Stimulated activated memory B cell treated with anti-CD40 and anti-IgM and Interleukin-4, amounts not matched to agents 10 μg/mL and 1 μg/mL and 100 μg/mL, for 72 hours (primary cell): ENCODE data around the gene BRIX1.

Experiments
- ATAC-seq: fragments of 150-1000 bp; cut with Tn5 transposase; 2 replicates; pipeline ENCODE4 v1.10.0; 2021
- H3K27ac Mint-ChIP-seq: one replicate; pipeline ENCODE4 v1.8.0; 2022; ENCODE audit warnings: mild to moderate bottlenecking, mixed read lengths
- H3K27me3 Mint-ChIP-seq: one replicate; pipeline ENCODE4 v1.8.0; 2022; ENCODE audit warnings: mixed read lengths
- H3K36me3 Mint-ChIP-seq: one replicate; pipeline ENCODE4 v1.8.0; 2022; ENCODE audit warnings: mixed read lengths
- H3K4me1 Mint-ChIP-seq: one replicate; pipeline ENCODE4 v1.8.0; 2022; ENCODE audit warnings: mixed read lengths
- H3K4me3 Mint-ChIP-seq: one replicate; pipeline ENCODE4 v1.8.0; 2022; ENCODE audit warnings: mild to moderate bottlenecking, moderate library complexity, mixed read lengths
- H3K9me3 Mint-ChIP-seq: one replicate; pipeline ENCODE4 v1.8.0; 2022; ENCODE audit warnings: mixed read lengths

BRIX1 gene

GRCh38 chr5:34928267-34928666 is 12.8 kb downstream of the BRIX1 start:
- ATAC-seq: no peak
- H3K4me1 Mint-ChIP-seq: peaks cover 26% of the 10 kb centered on the region
- no peaks in the 10 kb centered on the region for H3K9me3 Mint-ChIP-seq
- H3K27ac Mint-ChIP-seq: no peak overlapping the region
- peaks cover 31% of the 10 kb centered on the region for H3K36me3 Mint-ChIP-seq
- H3K27me3 Mint-ChIP-seq: no peaks in the 10 kb centered on the region
- H3K4me3 Mint-ChIP-seq: no peak overlapping the region

DNA sequence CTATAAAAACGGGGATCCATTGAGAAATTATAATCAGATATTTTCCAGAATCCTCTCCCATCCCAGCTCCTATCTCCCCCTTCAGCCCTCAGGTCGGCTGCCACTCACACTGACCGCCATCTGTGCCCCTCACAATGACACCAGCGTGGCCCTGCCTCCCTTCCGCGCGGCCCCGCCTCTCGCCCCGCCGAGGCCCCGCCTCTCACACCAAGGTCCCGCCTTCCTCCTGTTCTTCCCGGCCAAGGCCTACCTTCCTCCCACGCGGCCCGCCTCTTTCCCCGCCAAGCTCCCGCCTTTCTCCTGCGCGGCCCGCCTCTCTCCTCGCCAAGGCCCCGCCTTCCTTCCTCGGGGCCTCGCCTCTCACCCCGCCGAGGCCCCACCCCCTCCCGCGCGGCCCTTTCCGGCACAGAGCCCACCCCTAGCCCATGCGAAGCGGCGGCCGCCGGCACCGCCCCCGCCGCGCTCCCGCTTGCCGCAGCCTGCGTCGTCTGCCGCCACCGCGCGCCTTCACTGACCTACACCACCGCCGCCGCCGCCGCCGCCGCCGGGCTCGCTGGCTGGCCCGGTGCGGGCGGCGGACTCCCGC is 13.7 kb downstream of the BRIX1 start, which contains the start of gene DNAJC21:
Gene DNAJC21 (plus strand): TSS at position 426 of the 586 bp plus-strand sequence. CDS start 261 bp downstream, outside the sequence.
- no peaks in the 10 kb centered on the region for H3K27me3 Mint-ChIP-seq

DNA sequence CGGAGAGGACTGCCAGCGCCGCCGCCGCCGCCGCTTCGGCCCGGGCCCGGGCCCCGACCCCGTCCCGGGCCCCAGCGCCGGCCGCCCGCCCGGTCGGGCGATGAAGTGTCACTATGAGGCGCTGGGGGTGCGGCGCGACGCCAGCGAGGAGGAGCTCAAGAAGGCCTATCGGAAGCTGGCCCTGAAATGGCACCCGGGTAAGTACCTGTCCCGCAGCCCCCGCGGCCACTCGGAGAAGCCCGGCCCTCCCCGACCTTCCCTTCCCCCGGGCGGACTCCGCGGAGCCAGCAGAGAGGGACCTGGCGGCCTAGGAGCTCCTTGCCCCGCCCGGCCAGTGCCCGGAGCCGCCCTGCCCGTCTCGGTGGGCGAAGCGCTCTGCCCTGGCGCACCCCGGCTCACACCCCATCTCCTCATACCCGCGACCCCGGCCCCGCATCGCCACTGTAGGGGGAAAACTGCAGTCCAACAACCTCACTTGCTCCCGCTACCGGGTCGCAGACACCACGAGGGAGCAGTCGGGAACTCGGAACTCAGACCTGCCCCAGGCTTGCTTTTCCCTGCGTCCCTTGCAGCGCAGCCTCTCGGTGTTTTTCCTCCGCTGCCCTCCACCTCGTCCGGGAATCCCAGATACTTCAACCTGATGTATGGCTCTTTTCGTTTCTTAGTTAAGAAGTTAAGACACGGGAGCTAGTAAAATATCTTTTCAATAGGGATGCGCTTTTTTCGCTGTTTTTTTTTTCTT is 14.4 kb downstream of the BRIX1 start:
- Mint-ChIP-seq H3K4me3 (peak overlapping the region; percentile 100), H3K36me3 (peaks cover 27% of the 10 kb centered on the region), H3K4me1 (peaks cover 17% of the 10 kb centered on the region), H3K27ac (peak overlapping the region; percentile 97), H3K9me3 (no peaks in the 10 kb centered on the region), H3K27me3 (no peaks in the 10 kb centered on the region)
- peak; percentile 89 for ATAC-seq

More for the DNA sequence above, 13.7 kb downstream of the BRIX1 start, which contains the start of gene DNAJC21:
- peak; percentile 97 for ATAC-seq
- Mint-ChIP-seq H3K36me3 (peaks cover 33% of the 10 kb centered on the region), H3K27ac (peak within 1 kb of the TSS; percentile 97), H3K4me3 (peak within 1 kb of the TSS; percentile 100), H3K9me3 (no peaks in the 10 kb centered on the region), H3K4me1 (peaks cover 16% of the 10 kb centered on the region)

- Mint-ChIP-seq H3K9me3 (no peaks in the 10 kb centered on the region), H3K4me1 (peaks cover 20% of the 10 kb centered on the region), H3K27me3 (no peaks in the 10 kb centered on the region), H3K4me3 (peak overlapping the region; percentile 100), H3K27ac (peak overlapping the region; percentile 97), H3K36me3 (peaks cover 21% of the 10 kb centered on the region)
- no peak for ATAC-seq
Observed at GRCh38 chr5:34930462-34930844, 14.9 kb downstream of the BRIX1 start.

DNA sequence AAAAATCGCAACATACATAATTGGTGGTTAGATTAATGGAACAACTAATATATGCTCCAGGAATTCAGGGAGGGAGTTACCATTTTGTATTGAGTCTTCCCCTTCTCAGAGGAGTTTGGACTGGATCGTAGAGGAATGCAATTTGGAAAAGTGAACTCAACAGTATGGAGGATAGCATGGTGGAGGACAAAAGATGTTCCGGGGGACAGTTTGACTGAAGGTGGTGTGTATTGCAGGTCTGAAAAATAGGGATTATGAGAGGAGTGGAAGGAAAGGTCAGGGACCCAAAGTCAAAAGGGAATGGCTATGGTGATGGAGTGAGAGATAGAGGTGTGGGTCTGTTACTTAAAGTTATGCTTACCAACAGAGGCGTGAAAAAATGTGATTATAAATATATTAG is 15.4 kb downstream of the BRIX1 start:
- Mint-ChIP-seq H3K4me1 (peaks cover 20% of the 10 kb centered on the region), H3K27ac (peak overlapping the region; percentile 97), H3K27me3 (no peaks in the 10 kb centered on the region), H3K9me3 (no peaks in the 10 kb centered on the region), H3K4me3 (peak overlapping the region; percentile 100), H3K36me3 (peaks cover 19% of the 10 kb centered on the region)
- ATAC-seq: no peak

- no peaks in the 10 kb centered on the region for H3K27me3 Mint-ChIP-seq
- no peak overlapping the region for H3K27ac Mint-ChIP-seq
- no peaks in the 10 kb centered on the region for H3K9me3 Mint-ChIP-seq
- peaks cover 30% of the 10 kb centered on the region for H3K36me3 Mint-ChIP-seq
- ATAC-seq: no peak
- H3K4me1 Mint-ChIP-seq: peaks cover 20% of the 10 kb centered on the region
- no peak overlapping the region for H3K4me3 Mint-ChIP-seq
Observed at GRCh38 chr5:34932947-34933346, 17.4 kb downstream of the BRIX1 start.

- Mint-ChIP-seq H3K36me3 (peaks cover 55% of the 10 kb centered on the region), H3K4me1 (no peaks in the 10 kb centered on the region), H3K9me3 (no peaks in the 10 kb centered on the region), H3K27me3 (no peaks in the 10 kb centered on the region), H3K27ac (no peak overlapping the region), H3K4me3 (no peak overlapping the region)
- no peak for ATAC-seq
Observed at GRCh38 chr5:34941936-34942335, 26.4 kb downstream of the BRIX1 start.

- H3K27ac Mint-ChIP-seq: no peak overlapping the region
- H3K4me1 Mint-ChIP-seq: no peaks in the 10 kb centered on the region
- H3K36me3 Mint-ChIP-seq: peaks cover 57% of the 10 kb centered on the region
- no peak overlapping the region for H3K4me3 Mint-ChIP-seq
- H3K9me3 Mint-ChIP-seq: no peaks in the 10 kb centered on the region
- no peak for ATAC-seq
- H3K27me3 Mint-ChIP-seq: no peaks in the 10 kb centered on the region
Observed at GRCh38 chr5:34944044-34944443, 28.5 kb downstream of the BRIX1 start.

DNA sequence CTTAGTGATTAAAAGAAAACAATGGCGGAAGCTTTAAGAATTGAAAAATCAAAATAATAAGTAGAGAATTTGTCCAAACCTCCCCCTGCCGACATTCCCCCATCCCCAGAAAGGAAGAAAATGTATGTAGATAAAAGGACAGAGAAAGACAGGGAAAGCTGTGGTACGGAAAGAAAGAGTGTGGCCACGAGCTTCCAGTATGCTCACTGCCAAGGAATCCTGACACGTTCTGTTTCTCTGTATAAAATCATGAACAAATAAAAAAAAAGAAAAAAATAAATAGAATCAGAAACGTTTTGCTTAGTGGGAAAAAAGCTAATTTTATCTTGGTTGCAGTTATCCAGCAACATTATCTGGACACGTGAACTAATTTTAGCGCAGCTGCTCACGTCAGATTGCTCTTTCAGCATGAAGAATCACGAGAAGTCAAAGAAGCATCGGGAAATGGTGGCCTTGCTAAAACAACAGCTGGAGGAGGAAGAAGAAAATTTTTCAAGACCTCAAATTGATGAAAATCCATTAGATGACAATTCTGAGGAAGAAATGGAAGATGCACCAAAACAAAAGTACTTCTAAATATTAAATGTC is 29.0 kb downstream of the BRIX1 start:
- H3K27me3 Mint-ChIP-seq: no peaks in the 10 kb centered on the region
- peaks cover 59% of the 10 kb centered on the region for H3K36me3 Mint-ChIP-seq
- no peaks in the 10 kb centered on the region for H3K9me3 Mint-ChIP-seq
- ATAC-seq: no peak
- H3K4me1 Mint-ChIP-seq: no peaks in the 10 kb centered on the region
- no peak overlapping the region for H3K27ac Mint-ChIP-seq
- no peak overlapping the region for H3K4me3 Mint-ChIP-seq

GRCh38 chr5:34957321-34957720 is 41.8 kb downstream of the BRIX1 start:
- Mint-ChIP-seq H3K36me3 (peaks cover 27% of the 10 kb centered on the region), H3K4me1 (peaks cover 11% of the 10 kb centered on the region), H3K27ac (no peak overlapping the region), H3K27me3 (no peaks in the 10 kb centered on the region), H3K4me3 (no peak overlapping the region), H3K9me3 (no peaks in the 10 kb centered on the region)
- ATAC-seq: no peak

DNA sequence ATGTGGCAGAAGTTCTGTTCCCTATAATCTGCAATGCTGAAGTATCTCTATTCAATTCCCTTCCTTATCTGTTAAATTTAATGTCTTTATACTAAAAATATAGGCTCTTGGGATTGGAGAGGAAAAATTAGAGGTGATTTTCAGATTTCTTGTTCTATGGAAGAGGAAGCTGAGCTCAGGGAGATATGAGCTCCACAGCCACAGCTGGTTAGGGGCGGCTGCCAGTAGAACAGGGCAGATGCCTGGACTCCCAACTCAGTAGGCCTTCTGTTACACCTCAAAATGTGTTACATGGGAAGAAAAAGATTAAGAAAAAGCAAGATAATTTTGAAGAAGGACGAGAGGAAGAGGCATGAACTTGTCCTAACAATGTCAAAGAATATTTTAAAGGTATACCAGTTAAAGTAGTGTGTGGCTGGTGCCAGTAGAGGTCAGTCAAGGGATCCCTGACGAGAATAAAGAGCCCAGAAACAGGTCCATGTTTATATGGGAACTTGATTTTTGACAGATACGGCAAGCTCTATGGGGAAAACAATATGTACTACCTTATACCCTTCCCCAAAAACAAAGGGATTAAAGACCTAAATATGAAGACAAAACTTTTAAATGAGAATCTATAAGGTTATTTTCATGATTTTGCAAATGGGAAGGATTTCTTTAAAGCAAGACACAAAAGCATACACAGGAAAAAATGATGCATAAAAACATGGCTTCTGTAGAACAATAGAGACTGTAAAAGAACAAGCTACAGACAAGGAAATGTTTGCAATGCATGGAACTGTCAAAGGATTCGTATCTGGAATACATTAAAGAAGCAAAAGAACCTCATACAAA is 42.6 kb downstream of the BRIX1 start:
- peaks cover 24% of the 10 kb centered on the region for H3K36me3 Mint-ChIP-seq
- H3K27ac Mint-ChIP-seq: no peak overlapping the region
- no peak overlapping the region for H3K4me3 Mint-ChIP-seq
- ATAC-seq: no peak
- no peaks in the 10 kb centered on the region for H3K27me3 Mint-ChIP-seq
- H3K9me3 Mint-ChIP-seq: no peaks in the 10 kb centered on the region
- peaks cover 11% of the 10 kb centered on the region for H3K4me1 Mint-ChIP-seq

DNA sequence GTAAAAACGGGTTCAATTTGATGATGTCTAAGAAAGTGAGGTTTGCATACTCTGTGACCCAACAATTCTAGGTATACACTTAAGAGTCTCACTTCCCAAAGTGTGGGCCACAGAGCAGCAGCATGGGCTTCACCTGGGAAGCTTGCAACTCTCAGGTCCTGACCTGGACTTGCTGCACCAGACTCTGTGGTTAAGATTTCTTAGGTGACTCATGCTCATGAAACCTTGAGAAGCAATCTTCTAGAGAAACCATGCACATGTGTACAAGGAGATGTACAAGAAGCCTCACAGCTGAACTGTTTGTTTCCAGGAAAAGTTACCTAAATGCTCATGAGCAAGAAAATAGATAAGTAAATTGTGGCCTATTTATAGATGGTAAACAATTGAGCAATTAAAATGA is 43.8 kb downstream of the BRIX1 start:
- H3K4me1 Mint-ChIP-seq: peaks cover 11% of the 10 kb centered on the region
- ATAC-seq: peak; percentile 93
- no peaks in the 10 kb centered on the region for H3K27me3 Mint-ChIP-seq
- no peaks in the 10 kb centered on the region for H3K9me3 Mint-ChIP-seq
- H3K36me3 Mint-ChIP-seq: peaks cover 17% of the 10 kb centered on the region
- no peak overlapping the region for H3K4me3 Mint-ChIP-seq
- H3K27ac Mint-ChIP-seq: peak overlapping the region; percentile 26

DNA sequence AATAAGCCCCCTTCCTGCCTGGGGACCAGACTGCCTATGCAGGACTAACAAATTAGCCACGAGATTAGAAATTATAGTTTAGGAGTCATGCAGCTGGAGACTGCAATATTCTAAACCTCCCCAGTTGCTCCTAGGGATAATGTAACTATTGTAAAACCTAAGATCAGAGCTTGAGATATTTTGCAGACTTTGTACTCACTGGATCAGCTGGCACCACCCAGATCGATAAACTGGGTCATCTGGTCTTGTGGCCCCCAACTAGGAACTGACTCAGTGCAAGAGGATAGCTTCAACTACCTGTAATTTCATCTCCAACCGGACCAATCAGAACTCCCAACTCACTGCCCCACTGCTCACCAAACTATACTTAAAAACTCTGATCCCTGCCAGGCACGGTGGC is 52.0 kb downstream of the BRIX1 start:
- Mint-ChIP-seq H3K36me3 (peaks cover 33% of the 10 kb centered on the region), H3K27me3 (no peaks in the 10 kb centered on the region), H3K27ac (no peak overlapping the region), H3K9me3 (peaks cover 11% of the 10 kb centered on the region), H3K4me3 (no peak overlapping the region), H3K4me1 (no peaks in the 10 kb centered on the region)
- ATAC-seq: no peak

- ATAC-seq: no peak
- Mint-ChIP-seq H3K27me3 (no peaks in the 10 kb centered on the region), H3K4me1 (no peaks in the 10 kb centered on the region)
Observed at GRCh38 chr5:34968258-34968657, 52.7 kb downstream of the BRIX1 start.

GRCh38 chr5:34970552-34970951 is 55.0 kb downstream of the BRIX1 start:
- Mint-ChIP-seq H3K36me3 (peaks cover 27% of the 10 kb centered on the region), H3K9me3 (peaks cover 8% of the 10 kb centered on the region), H3K27me3 (no peaks in the 10 kb centered on the region), H3K4me3 (no peak overlapping the region), H3K4me1 (no peaks in the 10 kb centered on the region), H3K27ac (no peak overlapping the region)
- no peak for ATAC-seq

More at GRCh38 chr5:34968258-34968657, 52.7 kb downstream of the BRIX1 start:
- H3K36me3 Mint-ChIP-seq: peaks cover 33% of the 10 kb centered on the region
- no peak overlapping the region for H3K4me3 Mint-ChIP-seq
- no peak overlapping the region for H3K27ac Mint-ChIP-seq
- peaks cover 11% of the 10 kb centered on the region for H3K9me3 Mint-ChIP-seq
